C4-2B (cell line): ENCODE results near the gene PTPRT.

Experiments used
- H3K27ac ChIP-seq: fragments of 450-650 bp; 2 replicates; pipeline ENCODE4 v1.5.1; 2017
- CTCF ChIP-seq: fragments of 450-650 bp; conservative IDR thresholded peaks from 2 replicates; pipeline ENCODE4 v1.5.1; 2017; ENCODE audit warnings: mild to moderate bottlenecking
- ZFX ChIP-seq: fragments of 450-650 bp; IDR thresholded peaks from 2 replicates; pipeline ENCODE4 v1.6.1; 2017

The PTPRT gene

GRCh38 chr20:42686057-42686456, 503.6 kb downstream of the PTPRT start:
- H3K27ac ChIP-seq: no peak overlapping the region

GRCh38 chr20:42678895-42679294, 510.8 kb downstream of the PTPRT start:
- no peak overlapping the region for H3K27ac ChIP-seq
- TF ChIP-seq CTCF (peak; percentile 58), ZFX (no peak)

More at GRCh38 chr20:42686057-42686456, 503.6 kb downstream of the PTPRT start:
- TF ChIP-seq CTCF: no peak
- TF ChIP-seq ZFX: no peak

- TF ChIP-seq ZFX (no peak), CTCF (no peak)
- H3K27ac ChIP-seq: no peak overlapping the region
Measured at GRCh38 chr20:42656130-42656529, 533.6 kb downstream of the PTPRT start.

GRCh38 chr20:42652266-42652665, 537.4 kb downstream of the PTPRT start:
- TF ChIP-seq ZFX (no peak), CTCF (no peak)
- H3K27ac ChIP-seq: no peak overlapping the region

- no peak for TF ChIP-seq CTCF
- no peak for TF ChIP-seq ZFX
Measured at GRCh38 chr20:42650191-42650746, 539.4 kb downstream of the PTPRT start.

GRCh38 chr20:42649748-42650147, 540.0 kb downstream of the PTPRT start:
- H3K27ac ChIP-seq: no peak overlapping the region
- no peak for TF ChIP-seq CTCF
- no peak for TF ChIP-seq ZFX

More at GRCh38 chr20:42650191-42650746, 539.4 kb downstream of the PTPRT start:
- no peak overlapping the region for H3K27ac ChIP-seq

GRCh38 chr20:42646250-42646649, 543.5 kb downstream of the PTPRT start:
- TF ChIP-seq ZFX: no peak
- TF ChIP-seq CTCF: no peak
- H3K27ac ChIP-seq: no peak overlapping the region
